SK-N-SH treated with all-trans-retinoic acid at 6 μM for 48 hours (cell line): ENCODE data around the gene CYP4X1.

Experiments used
- ATAC-seq: fragments of 200-7000 bp; cut with Tn5 transposase; 3 replicates; pipeline ENCODE4 v1.9.1; 2020; ENCODE audit warnings: mild to moderate bottlenecking, moderate library complexity
- ARNTL ChIP-seq: fragments of 450-650 bp; formaldehyde crosslinking; IDR thresholded peaks from 2 replicates; pipeline ENCODE4 v1.5.0; 2020; ENCODE audit warnings: low read depth, mild to moderate bottlenecking, moderate library complexity, borderline replicate concordance
- BACH2 ChIP-seq: fragments of 250-450 bp; sonication (Bioruptor Pico); IDR thresholded peaks from 2 replicates; pipeline ENCODE4 v1.9.0; 2021; ENCODE audit warnings: mild to moderate bottlenecking, borderline replicate concordance
- CREB5 ChIP-seq: fragments of 250-450 bp; sonication (Bioruptor Pico); IDR thresholded peaks from 2 replicates; pipeline ENCODE4 v1.5.1; 2020; ENCODE audit warnings: low read depth, mild to moderate bottlenecking, moderate library complexity
- CSDC2 ChIP-seq: fragments of 250-450 bp; sonication (Bioruptor Pico); IDR thresholded peaks from 2 replicates; pipeline ENCODE4 v1.5.0; 2020; ENCODE audit warnings: mild to moderate bottlenecking, moderate library complexity
- CSRNP3 ChIP-seq: fragments of 250-450 bp; sonication (Bioruptor Pico); IDR thresholded peaks from 2 replicates; pipeline ENCODE4 v1.5.1; 2021; ENCODE audit warnings: mild to moderate bottlenecking, moderate library complexity
- ESRRG ChIP-seq: fragments of 250-450 bp; sonication (Bioruptor Pico); IDR thresholded peaks from 2 replicates; pipeline ENCODE4 v1.6.1; 2021; ENCODE audit warnings: mild to moderate bottlenecking
- GLIS3 ChIP-seq: fragments of 250-450 bp; sonication (Bioruptor Pico); IDR thresholded peaks from 2 replicates; pipeline ENCODE4 v1.5.0; 2020; ENCODE audit warnings: mild to moderate bottlenecking, moderate library complexity
- PATZ1 ChIP-seq: fragments of 250-450 bp; sonication (Bioruptor Pico); IDR thresholded peaks from 2 replicates; pipeline ENCODE4 v1.8.0; 2020; ENCODE audit warnings: mild to moderate bottlenecking, moderate library complexity, borderline replicate concordance
- POU6F1 ChIP-seq: fragments of 250-450 bp; sonication (Bioruptor Pico); IDR thresholded peaks from 2 replicates; pipeline ENCODE4 v1.8.0; 2021; ENCODE audit warnings: low read depth, mild to moderate bottlenecking, moderate library complexity, borderline replicate concordance
- RARB ChIP-seq: fragments of 250-450 bp; sonication (Bioruptor Pico); IDR thresholded peaks from 2 replicates; pipeline ENCODE4 v1.8.0; 2021; ENCODE audit warnings: mild to moderate bottlenecking, moderate library complexity
- SNAI2 ChIP-seq: fragments of 250-450 bp; sonication (Bioruptor Pico); IDR thresholded peaks from 2 replicates; pipeline ENCODE4 v1.5.0; 2020; ENCODE audit warnings: mild to moderate bottlenecking, moderate library complexity
- TCF4 ChIP-seq: fragments of 250-450 bp; sonication (Bioruptor Pico); IDR thresholded peaks from 2 replicates; pipeline ENCODE4 v1.8.0; 2021; ENCODE audit warnings: mild to moderate bottlenecking, moderate library complexity, borderline replicate concordance
- TOX ChIP-seq: fragments of 250-450 bp; sonication (Bioruptor Pico); IDR thresholded peaks from 2 replicates; pipeline ENCODE4 v1.8.0; 2021; ENCODE audit warnings: mild to moderate bottlenecking, moderate library complexity, borderline replicate concordance
- TSHZ2 ChIP-seq: fragments of 250-450 bp; sonication (Bioruptor Pico); IDR thresholded peaks from 2 replicates; pipeline ENCODE4 v1.5.0; 2020; ENCODE audit warnings: mild to moderate bottlenecking, moderate library complexity
- ZC3H10 ChIP-seq: fragments of 250-450 bp; sonication (Bioruptor Pico); IDR thresholded peaks from 2 replicates; pipeline ENCODE4 v1.5.1; 2021; ENCODE audit warnings: mild to moderate bottlenecking, moderate library complexity
- ZFP3 ChIP-seq: fragments of 250-450 bp; sonication (Bioruptor Pico); IDR thresholded peaks from 2 replicates; pipeline ENCODE4 v1.5.0; 2020; ENCODE audit warnings: mild to moderate bottlenecking, moderate library complexity
- ZFP30 ChIP-seq: fragments of 450-650 bp; formaldehyde crosslinking; IDR thresholded peaks from 2 replicates; pipeline ENCODE4 v1.5.0; 2022; ENCODE audit warnings: mild to moderate bottlenecking, moderate library complexity
- ZNF565 ChIP-seq: fragments of 450-650 bp; formaldehyde crosslinking; conservative IDR thresholded peaks from 2 replicates; pipeline ENCODE4 v1.5.0; 2020; ENCODE audit warnings: low read depth, mild to moderate bottlenecking, moderate library complexity
- ZNF8 ChIP-seq: fragments of 450-650 bp; formaldehyde crosslinking; IDR thresholded peaks from 2 replicates; pipeline ENCODE4 v1.5.0; 2020; ENCODE audit warnings: mild to moderate bottlenecking, moderate library complexity

Gene CYP4X1

GRCh38 chr1:47013293-47013692, 10.2 kb upstream of the CYP4X1 start:
- TF ChIP-seq ZNF8 (CRISPR knock-in tag) (no peak), BACH2 (no peak), GLIS3 (CRISPR knock-in tag) (no peak), RARB (no peak), CSDC2 (CRISPR knock-in tag) (no peak), ESRRG (CRISPR knock-in tag) (no peak), ZFP30 (CRISPR knock-in tag) (no peak), PATZ1 (CRISPR knock-in tag) (no peak), SNAI2 (CRISPR knock-in tag) (no peak), ZNF565 (no peak), CREB5 (CRISPR knock-in tag) (no peak), TOX (CRISPR knock-in tag) (no peak), ARNTL (CRISPR knock-in tag) (no peak), CSRNP3 (CRISPR knock-in tag) (no peak), POU6F1 (CRISPR knock-in tag) (no peak), ZC3H10 (CRISPR knock-in tag) (no peak), TSHZ2 (no peak), ZFP3 (no peak), TCF4 (CRISPR knock-in tag) (no peak)
- TF ChIP-seq, all 23 proteins: peak for 0
- no peak for ATAC-seq

- TF ChIP-seq BACH2: no peak
- ATAC-seq: no peak
Observed at GRCh38 chr1:47021070-47021469, 2.4 kb upstream of the CYP4X1 start.

- TF ChIP-seq ZFP3 (no peak), RARB (no peak)
- ATAC-seq: no peak
Observed at GRCh38 chr1:47024141-47024801, 802 bp downstream of the CYP4X1 start.

GRCh38 chr1:47030170-47030805, 6.8 kb downstream of the CYP4X1 start:
- TF ChIP-seq TSHZ2 (no peak), ZFP3 (no peak), GLIS3 (CRISPR knock-in tag) (no peak), RARB (no peak), SNAI2 (CRISPR knock-in tag) (no peak), ZFP30 (CRISPR knock-in tag) (no peak), ZNF8 (CRISPR knock-in tag) (no peak)
- TF ChIP-seq, all 23 proteins: peak for 0
- ATAC-seq: no peak
